Measurements from ENCODE around the gene AGBL1.

The AGBL1 gene

GRCh38 chr15:86550075-86550474, 470.4 kb downstream of the AGBL1 start:
- DNase-seq (ENCODE audit: insufficient read length, low spot score) (no peak), FAIRE-seq (no peak)
- no peak for TF ChIP-seq CTCF (IDR thresholded peaks at IDR 0.05; ENCODE audit: insufficient read depth, missing control alignments)

GRCh38 chr15:86553108-86553507, 473.4 kb downstream of the AGBL1 start:
- FAIRE-seq (no peak), DNase-seq (ENCODE audit: insufficient read length, low spot score) (no peak)
- no peak for TF ChIP-seq CTCF (IDR thresholded peaks at IDR 0.05; ENCODE audit: insufficient read depth, missing control alignments)

GRCh38 chr15:86555098-86555497, 475.4 kb downstream of the AGBL1 start:
- no peak for DNase-seq (ENCODE audit: insufficient read length, low spot score)
- no peak for TF ChIP-seq CTCF (IDR thresholded peaks at IDR 0.05; ENCODE audit: insufficient read depth, missing control alignments)
- no peak for FAIRE-seq

DNA sequence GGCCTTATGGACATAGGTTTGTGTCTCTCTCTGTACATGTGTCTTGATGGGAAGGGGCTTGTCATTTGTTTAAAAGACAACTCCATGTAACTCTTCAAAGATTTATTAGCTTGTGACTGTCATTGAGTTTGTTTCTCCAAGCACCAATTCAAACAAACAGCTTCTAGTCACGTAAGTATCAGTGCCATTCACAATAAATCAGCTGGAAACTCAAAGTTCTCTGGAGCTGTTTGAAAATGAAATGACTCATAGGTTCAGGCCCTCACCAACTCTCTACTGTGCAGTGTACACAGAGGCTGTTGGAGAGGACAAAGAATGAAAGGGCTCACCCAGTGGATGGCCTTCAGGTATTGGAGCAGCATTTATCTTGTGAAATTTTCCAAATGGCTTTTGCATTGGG, 476.3 kb downstream of the AGBL1 start:
- no peak for TF ChIP-seq CTCF (IDR thresholded peaks at IDR 0.05; ENCODE audit: insufficient read depth, missing control alignments)
- FAIRE-seq: no peak
- DNase-seq (ENCODE audit: insufficient read length, low spot score): no peak

DNA sequence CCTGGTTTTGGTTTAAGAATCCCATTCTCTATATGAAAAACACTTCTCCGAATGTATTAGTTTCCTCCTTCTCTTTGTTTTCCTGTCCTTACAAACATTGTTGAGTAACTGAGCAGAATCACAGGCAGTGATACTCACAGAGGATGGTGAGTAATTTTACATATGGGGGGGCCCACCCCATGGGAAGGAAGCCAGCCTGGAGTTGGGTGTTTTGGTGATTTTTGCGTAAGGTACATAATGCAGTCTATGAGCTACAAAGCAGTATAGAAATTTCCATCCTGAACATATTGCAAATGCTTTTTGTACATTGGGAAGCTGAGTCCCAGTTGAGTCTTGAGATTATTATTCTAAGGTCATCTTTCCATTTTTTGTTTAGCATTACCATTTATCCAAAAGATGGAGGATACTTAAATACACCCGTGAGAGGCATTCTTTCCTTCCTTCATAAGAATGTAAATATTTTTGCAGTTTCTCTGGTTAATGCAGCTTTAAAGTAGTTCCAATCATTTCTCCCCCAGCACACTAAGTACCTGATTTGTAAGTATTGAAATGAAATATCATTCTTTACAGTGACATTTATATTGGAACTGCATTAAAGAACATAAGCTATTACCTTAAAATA, 476.8 kb downstream of the AGBL1 start:
- TF ChIP-seq CTCF (IDR thresholded peaks at IDR 0.05; ENCODE audit: insufficient read depth, missing control alignments): no peak
- DNase-seq (ENCODE audit: insufficient read length, low spot score): no peak
- no peak for FAIRE-seq

GRCh38 chr15:86557018-86557550, 477.4 kb downstream of the AGBL1 start:
- FAIRE-seq: no peak

More at GRCh38 chr15:86557018-86557550, 477.4 kb downstream of the AGBL1 start:
- DNase-seq (ENCODE audit: insufficient read length, low spot score): no peak
- no peak for TF ChIP-seq CTCF (IDR thresholded peaks at IDR 0.05; ENCODE audit: insufficient read depth, missing control alignments)
